COLO668 (cell line): ENCODE measurements around the gene NRAS.

Experiments used
- DNase-seq: peaks from one replicate; lab custom pipeline; 2025; ENCODE audit not compliant: unreplicated experiment; lab: John Stamatoyannopoulos, UW

NRAS gene

DNA sequence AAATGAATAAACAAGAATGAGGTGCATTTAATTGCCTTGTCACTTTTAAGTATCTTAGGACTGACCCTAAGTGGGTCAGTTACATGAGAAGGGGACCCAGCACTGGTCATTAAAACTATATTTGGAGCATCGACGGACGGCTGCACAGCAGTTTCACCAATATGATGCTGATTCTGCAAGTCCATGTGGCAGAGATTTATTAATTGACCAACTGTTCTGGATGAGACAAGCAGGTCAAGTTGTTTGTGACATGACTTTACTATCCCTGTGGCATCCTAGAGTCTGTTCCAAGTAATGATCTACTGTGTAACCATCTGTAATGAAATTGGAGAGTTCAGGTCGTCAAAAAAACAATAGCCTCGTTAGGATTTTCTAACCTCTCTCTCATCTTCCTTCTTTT lies 30.7 kb downstream of the NRAS start:
- DNase-seq = no peak

DNA sequence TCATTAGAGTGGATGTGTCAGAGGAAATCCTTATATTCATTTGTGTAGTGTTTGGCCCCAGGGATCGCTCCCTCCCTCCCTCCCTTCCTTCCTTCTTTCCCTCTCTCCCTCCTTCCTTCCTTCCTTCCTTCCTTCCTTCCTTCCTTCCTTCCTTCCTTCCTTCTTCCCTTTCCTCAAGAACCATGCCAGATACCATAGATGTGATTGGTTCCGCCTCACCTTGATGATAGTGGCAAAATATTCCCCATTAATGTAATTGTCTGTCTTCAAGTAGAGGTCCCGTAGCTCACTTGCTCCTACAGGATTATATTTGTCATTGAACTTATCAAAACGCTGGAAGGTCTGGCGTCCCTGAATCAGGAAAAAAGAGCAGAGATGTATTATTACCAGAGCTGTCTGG lies 38.9 kb downstream of the NRAS start:
- no peak for DNase-seq

DNA sequence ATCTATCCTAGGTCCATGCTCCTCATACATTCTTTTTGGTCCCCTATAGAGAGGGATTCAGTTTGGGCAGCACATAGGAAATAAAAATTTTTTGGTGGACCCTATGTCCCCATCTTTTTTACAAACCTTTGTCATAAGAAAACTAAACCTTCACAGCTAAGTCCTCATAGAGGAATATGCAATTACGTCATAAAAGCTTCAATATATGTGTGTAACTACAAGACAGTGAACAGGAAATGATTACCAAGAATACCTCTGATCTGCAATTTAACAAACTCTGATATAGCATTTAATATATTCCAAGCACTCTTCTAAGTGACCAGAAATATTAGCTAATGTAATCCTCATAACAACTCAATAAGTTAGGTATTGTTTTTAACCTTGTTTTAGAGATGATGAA lies 40.5 kb downstream of the NRAS start:
- no peak for DNase-seq

DNA sequence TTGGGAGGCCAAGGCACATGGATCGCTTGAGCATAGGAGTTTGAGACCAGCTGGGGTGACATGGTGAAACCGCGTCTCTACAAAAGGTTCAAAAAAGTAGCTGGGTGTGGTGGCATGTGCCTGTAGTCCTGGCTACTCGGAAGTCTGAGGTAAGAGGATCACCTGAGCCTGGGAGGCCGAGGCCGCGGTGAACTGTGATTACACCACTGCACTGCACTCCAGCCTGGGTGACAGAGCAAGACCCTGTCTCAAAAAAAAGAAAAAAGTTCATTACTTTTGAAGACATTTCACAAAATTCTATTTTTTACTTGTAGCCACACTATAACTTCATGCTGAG lies 44.7 kb downstream of the NRAS start:
- no peak for DNase-seq

DNA sequence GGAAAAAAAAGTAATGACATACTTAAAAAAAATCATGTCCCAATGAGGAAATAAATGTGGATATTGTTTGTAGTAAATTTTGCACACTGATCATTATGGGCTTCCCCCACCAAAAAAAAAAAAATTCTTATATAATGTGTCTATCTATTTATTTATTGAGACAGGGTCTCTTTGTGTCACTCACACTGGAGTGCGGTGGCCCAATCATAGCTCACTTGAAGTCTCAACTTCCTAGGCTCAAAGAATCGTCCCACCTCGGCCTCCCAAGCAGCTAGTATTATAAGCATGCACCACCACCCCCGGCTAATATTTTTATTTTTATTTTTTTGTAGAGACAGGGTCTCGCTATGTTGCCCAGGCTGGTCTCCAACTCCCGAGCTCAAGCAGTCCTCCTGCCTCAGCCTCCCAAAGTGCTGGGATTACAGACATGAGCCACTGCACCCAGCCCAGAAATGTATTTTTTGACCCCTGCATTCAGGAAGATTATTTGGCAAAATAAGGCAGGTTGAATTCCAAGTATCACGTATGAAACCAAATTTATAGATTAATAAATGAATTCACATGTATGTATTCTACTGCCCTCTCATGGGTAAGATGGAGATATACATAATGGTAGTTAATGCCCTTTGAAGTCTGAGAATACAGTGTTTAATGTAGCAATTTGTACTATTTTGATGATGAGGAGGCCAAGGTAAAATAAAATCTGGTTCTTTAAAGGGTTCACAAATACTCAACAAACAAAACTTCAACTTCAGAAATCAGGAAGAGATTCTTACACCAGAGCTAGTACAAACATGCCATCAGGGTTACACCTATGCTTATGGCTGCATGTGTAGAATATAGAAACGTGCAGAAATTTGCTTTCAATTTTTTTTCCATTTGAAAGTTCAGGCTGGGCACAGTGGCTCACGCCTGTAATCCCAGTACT lies 45.3 kb downstream of the NRAS start:
- DNase-seq = no peak

- DNase-seq = peak; percentile 81
Observed at GRCh38 chr1:114670083-114671010, 46.2 kb downstream of the NRAS start.

- no peak for DNase-seq
Observed at GRCh38 chr1:114669562-114670082, 46.9 kb downstream of the NRAS start, which contains the start of gene DENND2C. Gene DENND2C (minus strand): TSS chr1:114670049. CDS start chr1:114625984, 44,065 bp downstream.

DNA sequence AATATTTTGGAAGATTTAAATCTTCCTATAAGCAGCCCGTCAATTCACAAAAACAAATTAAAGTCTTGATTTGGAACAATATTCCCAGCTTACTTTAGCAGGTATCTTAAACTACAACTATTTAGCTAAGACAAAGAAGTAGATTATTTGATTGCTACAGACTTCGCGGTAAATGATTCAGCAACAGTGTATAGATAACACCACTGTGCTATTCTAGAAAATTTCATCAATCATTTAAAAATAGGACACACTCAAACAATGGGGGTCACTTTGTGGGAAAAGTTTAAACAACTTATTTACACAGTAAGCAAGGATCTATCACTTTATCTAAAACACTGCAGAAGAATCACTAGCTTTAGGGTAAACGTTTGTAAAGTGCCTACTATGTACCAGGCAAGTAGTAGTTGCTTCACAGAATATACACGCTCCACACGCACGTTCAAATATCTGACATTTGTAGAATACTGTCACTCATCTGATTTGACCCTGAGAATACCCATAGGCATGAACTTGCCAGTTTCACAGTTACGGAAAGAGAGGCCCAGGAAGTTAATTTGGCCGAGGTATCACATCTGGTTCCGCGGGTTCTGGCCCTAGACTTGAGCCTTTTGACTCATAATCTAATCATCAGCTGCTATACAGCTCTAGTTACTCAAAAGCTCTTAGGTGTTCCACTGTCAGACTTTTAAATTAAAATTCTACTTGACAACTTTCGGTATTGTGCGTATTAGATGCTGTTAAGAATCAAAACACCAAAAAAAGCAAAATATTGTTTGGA lies 47.6 kb downstream of the NRAS start:
- DNase-seq = no peak

GRCh38 chr1:114668373-114668772 lies 48.2 kb downstream of the NRAS start:
- no peak for DNase-seq

GRCh38 chr1:114666954-114667353 lies 49.6 kb downstream of the NRAS start:
- DNase-seq = no peak

GRCh38 chr1:114660238-114660637 lies 56.3 kb downstream of the NRAS start:
- DNase-seq = no peak
